GM19240 (cell line): Measurements from ENCODE around the gene ARL6IP4.

Experiments
- DNase-seq: peaks from one replicate; pipeline ENCODE4 v3.0.0; 2011; ENCODE audit warnings: low spot score; ENCODE audit not compliant: insufficient read length

Gene ARL6IP4

DNA sequence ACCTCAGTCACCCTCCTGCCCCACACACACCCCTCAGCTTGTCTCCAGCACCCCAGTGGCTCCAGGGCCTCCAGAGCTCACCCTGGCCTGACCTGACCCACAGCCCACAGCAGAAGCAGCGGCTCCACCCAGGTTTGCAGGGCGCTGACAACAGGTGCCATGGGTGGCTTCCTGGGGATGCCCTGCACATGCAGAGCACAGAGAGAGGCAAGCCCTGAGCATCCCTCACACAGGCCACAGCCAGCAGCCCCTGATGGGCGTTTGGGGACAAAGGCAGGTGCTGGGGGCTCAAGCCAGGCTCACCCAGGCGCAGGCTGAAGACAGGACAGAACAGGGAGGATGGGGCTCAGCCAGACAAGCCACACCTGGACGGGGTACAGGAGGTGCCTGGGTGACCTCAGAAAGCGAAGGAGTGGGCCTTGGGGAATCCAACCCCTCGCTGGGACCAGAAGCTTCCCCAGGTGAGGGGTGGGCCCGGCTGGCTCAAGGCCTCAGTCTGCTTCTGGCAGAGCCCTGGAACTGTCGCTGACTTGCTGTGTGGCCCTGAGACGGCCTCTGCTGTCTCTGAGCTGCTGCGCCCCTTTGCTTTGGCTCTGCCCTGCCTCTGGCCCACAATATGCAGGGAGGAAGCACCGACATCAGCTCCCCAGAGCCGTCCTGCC lies 10.6 kb downstream of the ARL6IP4 start:
- no peak for DNase-seq

GRCh38 chr12:122991623-122992275 lies 11.3 kb downstream of the ARL6IP4 start:
- DNase-seq, result no peak

DNA sequence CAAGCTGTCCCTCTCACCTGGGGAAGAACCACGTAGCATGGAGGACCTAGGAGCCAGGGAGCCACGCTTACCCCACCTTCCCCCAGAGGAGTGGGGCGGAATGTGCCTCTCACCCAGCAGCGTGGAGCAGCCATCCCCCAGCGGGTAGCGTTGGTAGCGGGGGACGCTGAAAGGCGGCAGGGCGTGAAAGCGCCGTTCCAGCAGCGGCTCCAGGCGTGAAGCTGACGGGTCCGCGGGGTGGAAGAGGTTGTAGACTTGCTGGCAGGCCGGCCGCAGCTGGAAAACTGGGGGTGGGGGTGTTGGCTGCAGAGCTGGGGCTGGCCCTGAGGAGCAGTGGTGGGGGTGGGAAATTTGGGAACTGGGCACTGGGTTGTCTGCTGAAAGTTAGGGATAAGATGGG lies 11.9 kb downstream of the ARL6IP4 start:
- no peak for DNase-seq

- DNase-seq, result no peak
Observed at GRCh38 chr12:122994140-122994675, 13.7 kb downstream of the ARL6IP4 start.

DNA sequence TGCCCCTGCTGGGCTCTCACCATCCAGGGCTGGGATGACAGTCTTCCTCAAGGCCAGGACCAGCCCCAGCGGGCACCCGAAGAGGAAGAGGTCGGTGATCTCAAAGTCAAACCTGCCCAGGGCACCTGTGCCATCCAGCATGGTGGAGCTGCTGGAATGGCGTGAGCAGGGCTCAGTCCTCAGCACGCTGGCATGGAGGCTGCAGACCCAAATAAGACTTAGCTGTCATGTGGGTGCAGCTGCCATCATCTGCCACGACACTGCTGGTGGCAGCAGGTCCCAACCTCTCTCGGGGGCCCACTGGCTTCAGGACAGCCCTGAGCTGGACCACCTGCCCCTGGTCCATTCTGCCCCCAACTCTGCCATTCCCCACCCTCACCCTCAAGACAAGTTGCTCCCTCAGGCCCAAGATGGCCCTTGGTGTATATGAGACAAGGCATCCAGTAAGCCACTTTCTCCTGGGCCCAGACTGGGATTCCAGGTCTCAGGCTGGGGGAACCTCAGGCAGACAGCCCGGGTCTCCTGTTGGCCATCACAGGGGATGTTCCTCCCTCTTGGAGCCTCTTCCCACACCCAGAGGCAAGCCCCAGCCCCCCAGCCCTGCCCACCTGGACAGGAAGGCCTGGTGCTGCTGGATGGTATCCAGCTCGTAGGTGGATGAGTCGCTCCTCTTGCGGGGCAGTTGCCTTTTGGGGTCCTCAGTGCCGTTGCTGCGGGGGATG lies 14.5 kb downstream of the ARL6IP4 start:
- no peak for DNase-seq

- DNase-seq, result no peak
Observed at GRCh38 chr12:122995503-122996187, 15.2 kb downstream of the ARL6IP4 start.

DNA sequence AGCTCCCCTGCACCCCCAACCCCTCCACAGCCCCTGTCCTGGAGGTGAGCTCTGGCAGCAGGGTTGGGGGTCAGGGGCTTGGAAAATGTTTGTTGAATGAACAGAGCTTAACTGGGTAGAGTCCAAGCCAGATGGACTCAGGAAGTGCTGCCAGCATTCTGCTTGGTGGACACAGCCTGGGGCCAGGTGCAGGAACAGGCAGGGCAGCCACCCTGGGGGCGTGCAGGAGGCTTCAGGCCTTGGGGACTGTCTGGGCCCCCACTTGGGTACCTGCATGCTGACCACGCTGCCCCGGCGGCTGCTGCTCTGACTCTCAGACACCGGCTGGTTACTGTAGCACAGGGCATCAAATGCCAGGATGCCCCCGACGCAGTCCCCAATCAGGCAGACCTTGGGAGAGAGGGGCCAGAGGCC lies 15.7 kb downstream of the ARL6IP4 start:
- DNase-seq, result no peak

GRCh38 chr12:122996621-122997342 lies 16.3 kb downstream of the ARL6IP4 start:
- no peak for DNase-seq

DNA sequence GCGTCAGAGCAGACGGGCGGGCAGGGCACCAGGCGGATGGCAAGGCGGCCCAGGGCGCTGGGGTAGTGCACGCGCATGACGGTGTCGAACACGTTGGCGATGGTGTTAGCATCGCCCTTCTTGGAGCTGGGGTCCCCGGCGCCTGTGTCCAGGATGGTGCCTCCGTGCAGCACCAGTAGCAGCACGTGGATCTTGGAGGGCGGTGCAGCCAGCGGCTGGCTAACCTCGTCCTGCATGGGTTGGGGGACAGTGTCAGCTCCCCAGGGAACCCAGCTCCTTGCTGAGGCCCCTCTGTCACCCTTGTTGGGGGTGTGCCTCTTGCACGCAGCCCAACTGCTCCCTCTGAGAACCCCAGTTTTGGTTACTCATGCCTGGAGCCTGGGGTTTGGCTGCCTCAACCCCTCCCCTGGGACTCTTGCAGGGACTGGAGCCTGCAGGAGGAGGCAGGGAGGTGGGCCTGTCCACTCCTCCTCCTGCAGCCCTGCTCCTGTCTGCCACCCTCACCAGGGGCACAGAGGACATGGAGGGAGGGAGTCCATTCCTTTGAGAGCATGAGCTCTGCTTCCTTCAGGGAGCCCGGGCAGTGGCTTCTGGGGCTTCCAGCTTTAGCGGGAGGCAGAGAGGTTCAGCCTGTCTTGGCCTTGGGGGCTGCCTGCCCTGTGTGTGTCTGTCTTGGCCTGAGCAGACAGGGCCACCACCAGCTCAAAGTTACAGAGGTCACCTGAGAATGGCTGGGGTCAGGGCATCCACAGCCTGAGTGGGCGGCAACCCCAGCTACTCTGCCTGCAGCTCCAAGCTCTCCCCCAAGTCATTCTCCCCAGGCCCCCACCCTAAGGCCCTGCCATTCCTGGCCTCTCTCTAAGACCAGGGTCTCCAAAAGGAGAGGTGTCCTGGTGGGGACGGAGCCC lies 17.1 kb downstream of the ARL6IP4 start:
- DNase-seq, result no peak

DNA sequence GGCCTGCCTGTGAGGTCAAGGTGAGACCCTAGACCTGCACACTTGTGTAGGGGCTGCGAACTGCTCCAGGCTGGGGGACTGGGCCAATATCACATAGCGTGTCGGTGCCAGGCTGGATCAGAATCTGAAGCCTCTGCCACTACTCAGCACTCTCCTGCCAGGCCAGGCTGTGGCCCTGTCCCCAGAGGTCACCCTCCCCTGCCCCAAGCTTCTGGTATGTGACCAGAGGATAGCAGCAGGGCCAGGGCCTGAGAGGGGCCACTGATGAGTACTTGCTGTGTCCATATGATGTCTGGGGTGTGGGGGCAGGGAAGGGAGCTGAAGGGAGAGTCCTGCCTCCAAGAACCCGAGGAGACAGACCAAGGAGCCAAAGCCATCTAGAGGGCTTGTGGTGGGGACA lies 17.8 kb downstream of the ARL6IP4 start:
- DNase-seq, result no peak

DNA sequence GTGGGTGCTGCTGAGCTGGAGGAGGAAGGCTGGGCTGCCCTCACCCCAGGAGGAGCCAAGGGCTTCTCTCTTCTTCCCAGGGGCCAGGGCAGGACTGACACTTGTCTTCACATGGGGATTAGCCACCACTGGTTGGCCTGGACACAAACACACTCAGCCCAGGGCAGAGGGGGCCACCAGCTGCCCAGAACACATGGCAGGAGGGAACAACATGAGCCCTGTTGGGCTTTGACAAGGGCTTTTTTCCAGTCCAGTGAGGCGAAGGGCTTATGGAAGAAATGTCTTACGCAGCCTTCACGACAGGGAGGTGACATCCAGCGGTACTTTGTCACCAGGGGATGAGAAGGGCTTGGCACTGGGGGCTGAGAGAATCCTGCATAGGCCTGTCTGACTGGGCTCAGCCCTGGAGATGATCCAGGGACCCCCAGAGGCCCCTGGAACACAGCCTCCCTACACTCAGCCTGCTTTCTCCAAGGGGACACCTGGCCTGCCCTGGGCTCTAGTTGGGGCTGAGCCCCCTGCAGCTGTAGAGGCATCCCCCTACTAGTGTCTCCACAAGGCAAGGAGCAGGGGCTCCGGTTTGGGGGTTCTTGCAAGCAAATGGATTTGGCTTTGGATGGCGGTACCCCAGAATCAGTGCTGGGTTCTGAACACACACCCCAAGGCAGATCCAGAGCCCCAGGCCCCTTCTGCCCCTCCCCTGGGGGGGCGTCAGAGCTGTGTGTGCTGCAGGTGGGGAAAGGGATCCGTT lies 18.9 kb downstream of the ARL6IP4 start:
- DNase-seq, result no peak

GRCh38 chr12:122999986-123000420 lies 19.5 kb downstream of the ARL6IP4 start:
- DNase-seq, result no peak

GRCh38 chr12:123000578-123000977 lies 20.1 kb downstream of the ARL6IP4 start:
- DNase-seq, result no peak

DNA sequence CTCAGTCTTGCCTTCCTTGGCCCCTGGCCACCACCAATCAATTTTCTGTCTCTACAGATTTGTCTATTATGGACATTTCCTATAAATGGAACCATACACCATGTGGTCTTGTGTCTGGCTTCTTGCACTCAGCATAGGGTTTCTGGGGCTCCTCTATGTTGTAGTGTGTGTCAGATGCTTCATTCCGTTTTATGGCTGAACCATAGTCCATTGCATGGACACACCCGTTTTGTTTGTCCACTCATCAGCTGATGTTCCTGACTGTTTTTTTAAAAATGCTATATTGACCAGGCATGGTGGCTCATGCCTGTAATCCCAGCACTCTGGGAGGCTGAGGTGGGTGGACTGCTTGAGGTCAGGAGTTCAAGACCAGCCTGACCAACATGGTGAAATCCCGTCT lies 21.0 kb downstream of the ARL6IP4 start:
- no peak for DNase-seq

- no peak for DNase-seq
Observed at GRCh38 chr12:123003257-123003656, 22.8 kb downstream of the ARL6IP4 start.

DNA sequence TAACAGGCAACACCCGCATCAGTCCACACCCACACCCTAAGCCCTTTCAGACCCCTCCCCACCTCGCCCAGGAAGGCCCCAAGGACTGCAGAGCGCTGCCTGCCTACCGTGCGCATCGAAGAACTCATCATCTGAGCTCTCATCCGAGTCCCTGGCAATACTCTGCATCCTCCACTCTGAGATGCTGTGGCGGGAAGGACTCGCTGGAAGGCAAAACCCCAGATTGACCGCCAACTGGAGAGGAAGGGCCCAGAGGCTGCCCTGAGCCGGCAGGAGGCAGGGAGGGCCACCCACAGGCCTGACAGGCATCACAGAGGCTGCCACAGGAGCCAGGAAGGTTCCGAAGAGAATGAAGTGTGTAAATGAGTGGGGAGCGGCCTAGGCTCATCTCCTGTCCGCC lies 23.8 kb downstream of the ARL6IP4 start:
- no peak for DNase-seq

DNA sequence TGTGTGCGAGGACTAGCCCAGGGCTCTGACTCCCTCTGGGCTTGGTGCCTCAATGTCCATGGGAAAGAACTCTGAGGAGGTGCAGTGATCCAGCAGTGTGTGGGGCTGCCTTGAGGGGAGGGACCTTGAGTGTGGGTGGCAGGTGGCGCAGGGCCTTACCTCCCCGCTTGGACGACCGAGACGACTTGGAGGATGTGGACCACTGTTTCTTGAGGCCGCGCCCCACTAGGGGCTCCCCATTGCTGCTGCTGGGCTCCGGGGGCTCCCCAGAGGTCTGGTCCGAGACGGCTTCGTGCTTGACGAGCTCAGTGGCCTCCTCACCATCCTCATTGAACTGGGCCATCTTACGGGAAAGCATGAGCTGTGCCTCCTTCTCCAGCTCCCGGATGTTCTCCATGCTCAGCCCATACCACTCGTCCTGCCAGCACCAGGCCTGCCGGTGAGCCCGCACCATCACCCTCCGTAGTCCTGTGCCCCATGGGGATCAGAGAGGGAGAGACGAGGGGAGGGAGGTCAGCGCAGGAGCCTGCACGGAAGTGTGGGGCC lies 24.7 kb downstream of the ARL6IP4 start:
- no peak for DNase-seq

- no peak for DNase-seq
Observed at GRCh38 chr12:123006977-123007376, 26.5 kb downstream of the ARL6IP4 start.

GRCh38 chr12:123010110-123010509 lies 29.6 kb downstream of the ARL6IP4 start:
- DNase-seq, result no peak
